Melanocyte of skin (primary cell): ENCODE data around the gene PANX1. TPM values are rescaled to one million over a fixed set of nuclear protein-coding genes. Genes with fewer than 3 reads are reported as not detected.

ENCODE experiments used
- total RNA-seq, 2 donors: library from RNA; depleted of rRNA; stranded (reverse); fragments of >200 nt; gene quantifications; 2 replicates each; pipeline ENCODE4 v1.2.3, GENCODE V29; 2012

Gene PANX1
- total RNA-seq = 10 to 100 TPM; 58.2 to 79.6 TPM

DNA sequence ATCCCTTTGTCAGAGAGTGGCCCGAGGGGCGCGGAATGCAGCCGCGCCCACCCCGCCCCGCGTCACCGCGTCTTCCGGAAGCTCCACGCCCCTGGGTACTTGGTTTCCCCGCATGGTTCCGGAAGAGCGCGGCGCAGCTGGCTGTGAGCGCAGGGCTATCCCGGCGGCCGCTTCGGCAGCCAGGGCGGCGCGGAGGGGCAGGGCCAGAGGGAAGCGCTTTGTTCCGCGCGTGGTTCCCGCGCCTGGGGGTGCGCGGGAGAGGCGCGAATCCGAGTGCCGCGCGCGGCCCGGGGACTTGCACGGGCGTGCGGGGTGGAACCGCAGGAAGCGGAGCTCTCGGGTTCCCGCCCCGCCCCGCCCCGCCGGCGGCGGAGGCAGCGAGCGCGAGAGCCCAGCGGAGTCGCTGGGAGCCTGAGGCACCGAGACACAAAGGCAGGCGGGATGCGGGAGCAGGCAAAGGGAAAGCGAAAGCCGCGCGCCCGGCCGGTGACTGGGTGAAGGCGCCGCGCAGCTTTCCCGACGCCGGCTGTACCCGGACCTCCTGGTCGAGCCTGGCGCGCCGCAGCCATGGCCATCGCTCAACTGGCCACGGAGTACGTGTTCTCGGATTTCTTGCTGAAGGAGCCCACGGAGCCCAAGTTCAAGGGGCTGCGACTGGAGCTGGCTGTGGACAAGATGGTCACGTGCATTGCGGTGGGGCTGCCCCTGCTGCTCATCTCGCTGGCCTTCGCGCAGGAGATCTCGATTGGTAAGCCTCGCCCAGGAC lies at the start of gene PANX1:
PANX1 (plus strand) TSS at position 96 of the 766 bp plus-strand sequence; CDS start at position 568, 472 bp downstream.

Other genes starting within 250 kb of the PANX1 start
- gene HEPHL1, start 107.5 kb upstream of the PANX1 start, total RNA-seq = under 1 TPM in 1 of 2 donors, not detected in 1; under 0.01 TPM
- gene IZUMO1R, start 175.7 kb downstream of the PANX1 start, total RNA-seq = not detected